Measurements from ENCODE around the gene IFT27.

- no peak for TF ChIP-seq CTCF (conservative IDR thresholded peaks at IDR 0.05)
- no peak for TF ChIP-seq ZFX (IDR thresholded peaks at IDR 0.05)
Observed at GRCh38 chr22:36787204-36787988, 11.5 kb upstream of the IFT27 start.

Measured in C4-2B (cell line).